AG09319 (cell line): Measurements from ENCODE around the gene ST6GALNAC2.

Experiments
- DNase-seq: peaks from one replicate; pipeline ENCODE4 v3.0.0-alpha.2; 2010; ENCODE audit warnings: low read depth; ENCODE audit errors: extremely low read depth
- TF ChIP-seq, protein P1 (sequence below): IDR thresholded peaks from 2 replicates; pipeline ENCODE4 v1.5.1; 2011; ENCODE audit warnings: low read depth, mild to moderate bottlenecking, inconsistent platforms, low read length, moderate library complexity

ST6GALNAC2 gene

DNA sequence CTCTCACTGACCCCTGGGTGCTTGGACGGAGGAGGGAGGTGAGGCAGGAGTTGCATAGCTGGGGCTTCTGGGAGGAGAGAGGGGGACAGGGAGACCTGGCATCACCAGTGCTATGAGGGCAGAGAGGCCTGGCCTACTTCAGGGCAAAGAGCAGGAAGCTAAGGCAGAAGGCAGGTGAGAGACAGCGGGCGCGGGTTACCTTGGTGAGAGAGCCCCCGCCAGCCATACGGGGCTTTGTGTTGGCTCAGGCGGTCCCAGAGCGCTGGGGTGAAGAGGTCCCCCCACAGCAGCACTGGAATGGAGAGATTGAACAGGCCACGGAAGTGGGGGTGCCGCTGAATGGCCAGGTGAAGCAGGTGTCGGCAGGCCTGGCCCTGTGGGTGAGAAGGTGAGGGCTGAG is 11.5 kb downstream of the ST6GALNAC2 start:
- DNase-seq, result no peak
- TF ChIP-seq, protein P1, sequence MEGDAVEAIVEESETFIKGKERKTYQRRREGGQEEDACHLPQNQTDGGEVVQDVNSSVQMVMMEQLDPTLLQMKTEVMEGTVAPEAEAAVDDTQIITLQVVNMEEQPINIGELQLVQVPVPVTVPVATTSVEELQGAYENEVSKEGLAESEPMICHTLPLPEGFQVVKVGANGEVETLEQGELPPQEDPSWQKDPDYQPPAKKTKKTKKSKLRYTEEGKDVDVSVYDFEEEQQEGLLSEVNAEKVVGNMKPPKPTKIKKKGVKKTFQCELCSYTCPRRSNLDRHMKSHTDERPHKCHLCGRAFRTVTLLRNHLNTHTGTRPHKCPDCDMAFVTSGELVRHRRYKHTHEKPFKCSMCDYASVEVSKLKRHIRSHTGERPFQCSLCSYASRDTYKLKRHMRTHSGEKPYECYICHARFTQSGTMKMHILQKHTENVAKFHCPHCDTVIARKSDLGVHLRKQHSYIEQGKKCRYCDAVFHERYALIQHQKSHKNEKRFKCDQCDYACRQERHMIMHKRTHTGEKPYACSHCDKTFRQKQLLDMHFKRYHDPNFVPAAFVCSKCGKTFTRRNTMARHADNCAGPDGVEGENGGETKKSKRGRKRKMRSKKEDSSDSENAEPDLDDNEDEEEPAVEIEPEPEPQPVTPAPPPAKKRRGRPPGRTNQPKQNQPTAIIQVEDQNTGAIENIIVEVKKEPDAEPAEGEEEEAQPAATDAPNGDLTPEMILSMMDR, result no peak

DNA sequence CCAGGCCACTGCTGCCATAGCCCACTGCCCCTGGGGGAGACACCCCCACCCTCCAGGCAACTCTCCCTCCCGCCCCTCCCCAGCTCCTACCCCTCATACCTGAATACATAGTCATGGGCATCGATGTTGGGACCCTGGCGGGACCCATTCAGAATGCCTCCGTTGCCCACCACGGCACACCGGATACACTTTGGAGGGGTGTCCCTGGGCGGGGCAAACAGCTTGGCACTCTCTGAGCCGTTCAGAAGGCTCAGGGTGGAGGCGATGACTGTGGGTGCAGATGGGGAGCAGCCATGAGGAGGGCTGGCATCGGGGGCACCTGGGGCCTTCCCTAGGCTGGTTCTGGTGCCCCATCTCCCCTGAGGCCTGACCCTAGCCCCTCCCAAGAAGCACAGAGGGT is 12.6 kb downstream of the ST6GALNAC2 start:
- TF ChIP-seq, protein P1, result no peak
- no peak for DNase-seq

DNA sequence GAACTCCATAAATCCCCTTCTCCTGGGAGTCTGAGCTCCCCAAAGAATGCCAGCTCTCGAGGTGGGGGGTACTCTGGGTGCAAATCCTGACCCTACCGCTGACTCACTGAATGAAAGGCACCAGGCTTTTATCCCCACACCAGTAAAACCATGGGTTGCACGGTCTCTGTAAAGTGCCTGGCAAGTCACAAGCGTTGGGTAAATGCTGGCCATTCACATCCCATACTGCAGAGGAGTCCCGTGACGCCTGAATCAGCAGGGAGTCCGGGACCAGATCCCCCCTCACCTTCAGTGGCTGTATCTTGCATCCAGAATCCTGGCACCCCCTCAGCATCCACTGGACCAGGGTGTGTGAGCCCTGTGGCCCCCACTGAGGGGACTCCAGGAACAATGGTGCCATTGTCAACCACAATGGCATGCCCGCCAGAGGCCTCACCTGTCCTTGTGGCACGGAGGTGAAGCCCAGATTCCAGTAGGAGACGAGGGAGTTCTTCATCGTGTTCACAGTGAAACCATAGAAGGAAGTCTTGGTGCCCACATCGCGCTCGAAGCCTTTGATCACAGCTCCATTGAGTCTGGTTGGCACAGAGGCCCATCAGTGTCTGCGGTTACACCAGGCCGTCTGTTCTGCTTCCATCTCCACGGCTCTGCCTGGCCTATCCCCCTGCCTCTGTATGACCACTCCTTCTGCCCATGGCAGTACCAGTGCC is 13.3 kb downstream of the ST6GALNAC2 start:
- no peak for DNase-seq
- TF ChIP-seq, protein P1, result no peak

DNA sequence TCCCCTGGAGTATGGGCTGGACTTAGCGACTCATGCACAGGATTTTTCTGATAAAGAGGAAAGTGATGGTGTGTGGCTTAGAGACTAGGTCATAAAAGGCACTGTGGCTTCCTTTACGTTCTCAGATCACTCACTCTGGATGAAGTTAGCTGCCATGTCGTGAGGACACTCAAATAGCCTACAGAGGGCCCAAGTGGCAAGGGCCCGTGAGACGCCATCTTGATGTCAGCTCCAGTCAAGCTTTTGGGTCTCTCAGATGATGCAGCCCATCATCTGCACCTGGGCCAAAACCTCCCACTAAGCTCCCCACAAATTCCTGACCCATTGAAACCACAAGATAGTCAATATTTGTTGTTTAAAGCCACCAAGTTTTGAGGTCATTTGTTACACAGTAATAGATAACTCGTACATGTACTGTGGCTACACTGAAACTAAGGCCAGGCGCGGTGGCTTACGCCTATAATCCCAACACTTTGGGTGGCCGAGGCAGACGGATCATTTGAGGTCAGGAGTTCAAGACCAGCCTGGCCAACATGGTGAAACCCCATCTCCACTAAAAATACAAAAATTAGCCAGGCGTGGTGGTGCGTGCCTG is 14.7 kb downstream of the ST6GALNAC2 start:
- TF ChIP-seq, protein P1, result no peak
- no peak for DNase-seq

DNA sequence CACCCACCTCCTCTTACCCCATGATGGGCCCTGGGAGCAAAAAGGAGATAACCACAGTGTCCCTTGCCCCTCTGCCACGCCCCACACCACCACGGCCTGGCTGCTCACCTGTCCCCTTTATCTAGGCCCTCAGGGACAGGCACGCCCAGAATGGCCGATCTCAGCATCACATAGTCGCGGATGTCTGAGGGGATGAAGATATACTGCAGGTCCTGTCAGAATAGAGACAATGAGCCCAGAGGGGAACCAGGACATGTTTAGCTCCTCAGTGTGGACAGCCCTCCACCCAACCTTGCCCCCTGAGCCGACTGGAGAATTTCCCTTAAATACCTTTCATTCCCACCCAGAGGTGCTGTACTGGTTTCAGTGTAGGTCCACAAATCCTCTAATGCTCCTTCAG is 15.2 kb downstream of the ST6GALNAC2 start:
- no peak for DNase-seq
- TF ChIP-seq, protein P1, result no peak

DNA sequence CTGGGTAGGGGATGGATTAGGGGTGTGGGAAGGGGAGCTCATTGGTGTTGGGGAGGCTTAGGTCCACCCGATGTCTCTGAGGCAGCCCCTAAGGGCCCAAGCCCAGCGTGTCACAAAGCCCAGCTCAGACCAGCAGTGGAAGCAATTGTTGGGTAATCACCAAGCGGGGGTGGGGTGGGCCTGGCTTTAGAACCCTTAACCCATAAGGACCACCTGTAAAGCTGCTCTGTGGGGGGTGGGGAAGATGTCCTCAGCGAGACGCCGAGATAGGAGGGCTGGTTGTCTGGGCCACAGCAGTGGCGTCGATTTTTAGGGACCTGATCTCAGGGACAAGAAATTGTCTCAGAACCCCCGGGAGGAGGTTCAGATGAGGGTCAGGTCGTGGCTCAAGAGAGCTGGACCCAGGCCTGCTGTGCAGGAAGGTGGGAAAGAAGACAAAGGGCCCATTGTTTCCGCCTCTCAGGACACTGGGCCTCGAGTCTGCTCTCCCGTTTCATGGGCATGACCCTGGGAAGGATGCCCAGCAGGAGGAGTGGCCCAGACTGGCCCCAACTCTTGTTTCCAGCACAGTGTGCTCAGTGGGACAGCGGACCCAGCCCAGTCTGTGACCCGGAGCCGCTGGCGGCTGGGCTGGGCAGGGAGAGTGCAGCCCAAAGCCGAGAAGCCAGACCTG is 15.9 kb downstream of the ST6GALNAC2 start:
- TF ChIP-seq, protein P1, result no peak
- no peak for DNase-seq

DNA sequence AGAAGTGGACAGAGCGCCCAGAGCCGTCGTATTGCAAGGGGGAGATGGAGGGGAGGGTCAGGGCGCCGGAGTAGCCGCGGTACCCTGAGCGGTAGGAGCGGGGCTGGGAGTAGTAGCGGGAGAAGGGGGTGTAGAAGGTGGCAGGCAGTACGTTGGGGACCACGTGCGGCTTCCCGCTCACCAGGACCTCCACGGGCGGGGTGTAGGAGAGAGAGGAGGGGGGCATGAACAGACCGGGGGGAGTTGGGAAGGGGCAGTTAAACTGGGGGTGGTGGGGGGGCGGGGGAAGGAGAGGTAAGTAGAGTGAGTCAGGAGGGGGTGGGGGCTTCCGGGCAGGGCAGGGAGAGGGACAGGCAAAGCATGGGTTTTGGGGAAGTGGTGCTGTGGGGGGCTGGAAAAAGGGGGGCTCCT is 16.8 kb downstream of the ST6GALNAC2 start:
- TF ChIP-seq, protein P1, result no peak
- no peak for DNase-seq
